IPS-20b (cell line): ENCODE results near the gene NID1.
"Not testable (repeated sequence)": the region's sequence is repeated elsewhere in the genome, so short reads cannot be mapped to it uniquely, and the experiment has no call there.

ENCODE experiments used
- H3K27ac ChIP-seq: one replicate; pipeline ENCODE4 v1.5.1; 2013; ENCODE audit warnings: low read length
- H3K27me3 ChIP-seq: 2 replicates; pipeline ENCODE4 v1.6.1; 2013; ENCODE audit warnings: mild to moderate bottlenecking, low read length, inconsistent platforms; ENCODE audit not compliant: insufficient read depth
- H3K36me3 ChIP-seq: 2 replicates; pipeline ENCODE4 v1.6.1; 2013; ENCODE audit warnings: low read depth, mild to moderate bottlenecking, inconsistent platforms, low read length, moderate library complexity; ENCODE audit not compliant: insufficient read depth
- H3K4me1 ChIP-seq: 2 replicates; pipeline ENCODE4 v1.6.1; 2013; ENCODE audit warnings: mild to moderate bottlenecking, control low read depth, inconsistent platforms, low read length, moderate library complexity; ENCODE audit not compliant: insufficient read depth
- H3K4me3 ChIP-seq: 2 replicates; pipeline ENCODE4 v1.5.1; 2013; ENCODE audit warnings: mild to moderate bottlenecking, low read length, inconsistent platforms
- H3K9ac ChIP-seq: 2 replicates; pipeline ENCODE4 v1.6.1; 2013; ENCODE audit warnings: low read depth, mild to moderate bottlenecking, inconsistent platforms, low read length, moderate library complexity
- H3K9me3 ChIP-seq: 2 replicates; pipeline ENCODE4 v1.6.1; 2013; ENCODE audit warnings: mild to moderate bottlenecking, low read depth, low read length, inconsistent platforms; ENCODE audit not compliant: insufficient read depth

NID1 gene

DNA sequence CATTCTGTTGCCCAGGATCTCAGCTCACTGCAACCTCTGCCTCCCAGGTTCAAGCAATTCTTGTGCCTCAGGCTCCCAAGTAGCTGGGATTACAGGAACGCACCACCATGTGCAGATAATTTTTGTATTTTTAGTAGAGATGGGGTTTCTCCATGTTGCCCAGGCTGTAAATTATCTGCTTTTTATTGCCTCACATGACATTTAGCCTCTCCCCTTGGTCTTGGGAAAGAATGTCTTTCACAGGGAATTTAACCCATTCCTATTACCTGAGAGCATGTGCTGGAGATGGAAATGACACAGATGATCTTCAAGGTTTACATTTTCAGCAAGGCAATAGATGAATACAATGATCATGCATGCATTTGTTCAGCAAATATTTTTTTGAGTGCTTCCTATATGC lies 75.8 kb downstream of the NID1 start:
- Histone ChIP-seq H3K9ac (no peak overlapping the region), H3K4me1 (peaks cover 3% of the 10 kb centered on the region; the same call in 1 of the 2 replicates), H3K36me3 (no peaks in the 10 kb centered on the region), H3K9me3 (peaks cover 7% of the 10 kb centered on the region; the same call in 1 of the 2 replicates), H3K27ac (no peak overlapping the region), H3K4me3 (no peak overlapping the region), H3K27me3 (no peaks in the 10 kb centered on the region)

- H3K27me3 ChIP-seq: no peaks in the 10 kb centered on the region
- peaks cover 7% of the 10 kb centered on the region; the same call in 1 of the 2 replicates for H3K9me3 ChIP-seq
- H3K36me3 ChIP-seq: no peaks in the 10 kb centered on the region
- H3K4me3 ChIP-seq: no peak overlapping the region
- peaks cover 3% of the 10 kb centered on the region; the same call in 1 of the 2 replicates for H3K4me1 ChIP-seq
- H3K9ac ChIP-seq: no peak overlapping the region
- H3K27ac ChIP-seq: no peak overlapping the region
Observed at GRCh38 chr1:235986869-235987268, 78.0 kb downstream of the NID1 start.

DNA sequence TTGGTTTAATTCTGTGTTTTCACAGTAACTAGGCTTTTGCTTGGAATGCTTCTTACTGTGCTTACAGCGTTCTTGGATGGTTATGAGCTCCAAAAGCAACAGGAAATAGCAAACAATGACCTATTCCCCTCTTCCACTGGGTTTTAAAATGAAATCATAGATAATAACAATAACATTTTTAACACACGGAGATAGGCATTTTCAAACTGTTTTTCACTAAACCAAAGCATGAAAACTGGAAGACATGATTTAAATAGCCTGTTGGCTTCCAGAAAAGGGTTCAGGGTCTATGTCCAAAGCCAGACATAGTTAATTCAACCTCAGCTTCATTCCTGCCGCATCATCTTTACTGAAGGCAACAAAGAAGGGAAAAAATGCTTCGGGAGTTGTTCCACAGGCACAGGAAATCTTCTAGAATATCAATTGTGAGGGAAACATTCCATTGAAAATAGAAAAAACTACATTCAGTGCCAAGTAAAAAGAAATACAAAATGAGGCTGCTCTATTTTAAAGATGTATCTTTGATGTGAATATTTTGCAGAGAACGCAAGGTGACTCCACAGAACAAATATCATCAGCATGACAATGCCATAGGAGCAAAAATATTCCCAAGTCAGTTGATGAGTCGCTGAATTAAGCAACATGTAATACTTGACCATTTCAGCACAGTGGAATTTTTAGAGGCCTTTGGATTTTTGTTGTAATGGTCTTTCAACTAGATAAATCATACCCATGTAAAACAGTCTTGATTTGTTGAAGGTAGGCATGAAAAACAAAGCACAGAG lies 80.7 kb downstream of the NID1 start:
- Histone ChIP-seq H3K9ac (no peak overlapping the region), H3K27me3 (no peaks in the 10 kb centered on the region), H3K27ac (no peak overlapping the region), H3K36me3 (no peaks in the 10 kb centered on the region), H3K4me1 (peaks cover 3% of the 10 kb centered on the region; the same call in 1 of the 2 replicates), H3K9me3 (no peaks in the 10 kb centered on the region), H3K4me3 (no peak overlapping the region)

GRCh38 chr1:235980976-235981375 lies 83.9 kb downstream of the NID1 start:
- Histone ChIP-seq H3K27me3 (no peaks in the 10 kb centered on the region), H3K9ac (no peak overlapping the region), H3K4me1 (peaks cover 3% of the 10 kb centered on the region; the same call in 1 of the 2 replicates), H3K27ac (no peak overlapping the region), H3K9me3 (no peaks in the 10 kb centered on the region), H3K36me3 (no peaks in the 10 kb centered on the region), H3K4me3 (no peak overlapping the region)

GRCh38 chr1:235979716-235980333 lies 85.1 kb downstream of the NID1 start:
- H3K9me3 ChIP-seq: no peaks in the 10 kb centered on the region
- no peak overlapping the region for H3K9ac ChIP-seq
- H3K36me3 ChIP-seq: no peaks in the 10 kb centered on the region
- no peak overlapping the region for H3K27ac ChIP-seq
- H3K27me3 ChIP-seq: no peaks in the 10 kb centered on the region
- no peak overlapping the region for H3K4me3 ChIP-seq
- H3K4me1 ChIP-seq: peaks cover 3% of the 10 kb centered on the region; the same call in 1 of the 2 replicates

DNA sequence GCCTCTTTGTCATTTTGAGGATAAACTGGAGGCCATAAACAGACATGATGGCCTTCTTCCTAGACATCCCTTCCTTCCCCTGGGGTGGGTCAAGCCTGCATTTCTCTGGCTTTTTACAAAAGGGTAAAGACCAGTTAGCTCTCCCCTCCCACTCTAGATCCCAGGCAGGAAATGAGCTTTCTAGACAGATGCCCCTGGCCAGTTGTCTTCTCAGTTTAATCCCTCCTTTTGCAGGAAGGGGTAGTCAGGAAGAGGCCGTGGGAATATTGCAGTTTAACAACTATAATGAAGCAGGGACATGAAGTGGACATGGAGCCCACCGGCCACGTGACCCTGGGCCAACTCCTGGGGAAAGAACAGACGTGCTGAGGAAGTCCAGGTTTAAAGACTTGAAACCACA lies 85.7 kb downstream of the NID1 start:
- H3K27me3 ChIP-seq: no peaks in the 10 kb centered on the region
- no peak overlapping the region for H3K4me3 ChIP-seq
- H3K4me1 ChIP-seq: no peaks in the 10 kb centered on the region
- no peak overlapping the region for H3K9ac ChIP-seq
- no peaks in the 10 kb centered on the region for H3K9me3 ChIP-seq
- H3K36me3 ChIP-seq: no peaks in the 10 kb centered on the region
- no peak overlapping the region for H3K27ac ChIP-seq

DNA sequence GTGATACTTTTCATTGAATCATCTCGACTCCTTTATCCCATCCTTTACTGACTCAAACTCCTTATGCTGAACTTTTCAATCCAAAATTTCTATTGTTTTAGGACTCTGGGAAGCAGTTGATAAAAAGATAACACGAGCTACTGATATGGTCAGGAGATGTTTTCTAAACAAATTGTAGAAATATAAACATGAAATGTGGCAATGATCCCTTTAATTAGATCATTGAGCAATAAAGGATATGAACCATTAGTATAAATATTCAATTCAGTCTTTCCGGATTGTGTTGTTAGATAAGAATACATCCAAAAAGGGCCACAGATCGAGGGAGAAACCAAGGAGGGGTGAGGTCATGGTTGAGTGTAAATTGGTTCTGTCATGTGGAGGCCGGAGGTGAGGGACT lies 88.4 kb downstream of the NID1 start:
- Histone ChIP-seq H3K4me3 (no peak overlapping the region), H3K27ac (no peak overlapping the region), H3K27me3 (no peaks in the 10 kb centered on the region), H3K4me1 (no peaks in the 10 kb centered on the region), H3K9ac (no peak overlapping the region), H3K36me3 (no peaks in the 10 kb centered on the region), H3K9me3 (no peaks in the 10 kb centered on the region)

GRCh38 chr1:235974616-235975015 lies 90.3 kb downstream of the NID1 start:
- H3K27ac ChIP-seq: no peak overlapping the region
- H3K36me3 ChIP-seq: no peaks in the 10 kb centered on the region
- H3K9me3 ChIP-seq: no peaks in the 10 kb centered on the region
- H3K4me3 ChIP-seq: no peak overlapping the region
- no peaks in the 10 kb centered on the region for H3K27me3 ChIP-seq
- no peak overlapping the region for H3K9ac ChIP-seq
- no peaks in the 10 kb centered on the region for H3K4me1 ChIP-seq

GRCh38 chr1:235972691-235973090 lies 92.2 kb downstream of the NID1 start:
- not testable (repeated sequence) for H3K27ac ChIP-seq, H3K36me3 ChIP-seq, H3K27me3 ChIP-seq, H3K4me1 ChIP-seq, H3K9ac ChIP-seq, H3K9me3 ChIP-seq
- H3K4me3 ChIP-seq: peak overlapping the region; percentile 78; the same call in 1 of the 2 replicates

GRCh38 chr1:235972311-235972689 lies 92.6 kb downstream of the NID1 start:
- H3K9me3 ChIP-seq: no peaks in the 10 kb centered on the region
- peak overlapping the region; percentile 78 for H3K4me3 ChIP-seq
- no peak overlapping the region for H3K27ac ChIP-seq
- no peaks in the 10 kb centered on the region for H3K36me3 ChIP-seq
- no peaks in the 10 kb centered on the region for H3K27me3 ChIP-seq
- no peaks in the 10 kb centered on the region for H3K4me1 ChIP-seq
- peak overlapping the region; percentile 80; the same call in 1 of the 2 replicates for H3K9ac ChIP-seq

GRCh38 chr1:235971571-235972310 lies 93.1 kb downstream of the NID1 start:
- H3K27ac ChIP-seq: no peak overlapping the region

More at GRCh38 chr1:235971571-235972310, 93.1 kb downstream of the NID1 start:
- H3K9me3 ChIP-seq: no peaks in the 10 kb centered on the region
- peak overlapping the region; percentile 80 for H3K9ac ChIP-seq
- H3K36me3 ChIP-seq: no peaks in the 10 kb centered on the region
- no peaks in the 10 kb centered on the region for H3K4me1 ChIP-seq
- no peaks in the 10 kb centered on the region for H3K27me3 ChIP-seq
- peak overlapping the region; percentile 78 for H3K4me3 ChIP-seq
